Epithelial cell of esophagus (primary cell): ENCODE measurements around the gene ANKRD40CL.
"Not testable (repeated sequence)": the region's sequence is repeated elsewhere in the genome, so short reads cannot be mapped to it uniquely, and the experiment has no call there.

Experiments
- DNase-seq: peaks from one replicate; pipeline ENCODE4 v3.0.0; 2010; ENCODE audit warnings: low read depth
- H3K4me3 ChIP-seq: 2 replicates; pipeline ENCODE4 v1.5.1; 2011; ENCODE audit warnings: mild to moderate bottlenecking, low read length, control low read depth
- CTCF ChIP-seq: IDR thresholded peaks from 2 replicates; pipeline ENCODE4 v1.5.1; 2011; ENCODE audit warnings: low read depth, mild to moderate bottlenecking, low read length, control low read depth, inconsistent platforms; ENCODE audit not compliant: insufficient read depth; ENCODE audit errors: missing control alignments

Gene ANKRD40CL

GRCh38 chr17:50807009-50807408, 39.7 kb upstream of the ANKRD40CL start:
- no peak overlapping the region for H3K4me3 ChIP-seq
- no peak for DNase-seq
- no peak for TF ChIP-seq CTCF

- no peak overlapping the region for H3K4me3 ChIP-seq
- DNase-seq, result no peak
- no peak for TF ChIP-seq CTCF
Observed at GRCh38 chr17:50806141-50806643, 38.9 kb upstream of the ANKRD40CL start.

- no peak for DNase-seq
- no peak overlapping the region for H3K4me3 ChIP-seq
- no peak for TF ChIP-seq CTCF
Observed at GRCh38 chr17:50805486-50805885, 38.2 kb upstream of the ANKRD40CL start.

- DNase-seq, H3K4me3 ChIP-seq: not testable (repeated sequence)
Observed at GRCh38 chr17:50804749-50805475, 37.6 kb upstream of the ANKRD40CL start.

GRCh38 chr17:50803676-50804075, 36.4 kb upstream of the ANKRD40CL start:
- no peak overlapping the region for H3K4me3 ChIP-seq
- no peak for DNase-seq
- no peak for TF ChIP-seq CTCF

GRCh38 chr17:50802609-50803571, 35.6 kb upstream of the ANKRD40CL start:
- DNase-seq, result no peak
- no peak for TF ChIP-seq CTCF
- no peak overlapping the region for H3K4me3 ChIP-seq

GRCh38 chr17:50800196-50800700, 32.9 kb upstream of the ANKRD40CL start:
- no peak overlapping the region for H3K4me3 ChIP-seq
- no peak for DNase-seq
- TF ChIP-seq CTCF, result no peak
